ENCODE results near the gene E2F8.

Gene E2F8

DNA sequence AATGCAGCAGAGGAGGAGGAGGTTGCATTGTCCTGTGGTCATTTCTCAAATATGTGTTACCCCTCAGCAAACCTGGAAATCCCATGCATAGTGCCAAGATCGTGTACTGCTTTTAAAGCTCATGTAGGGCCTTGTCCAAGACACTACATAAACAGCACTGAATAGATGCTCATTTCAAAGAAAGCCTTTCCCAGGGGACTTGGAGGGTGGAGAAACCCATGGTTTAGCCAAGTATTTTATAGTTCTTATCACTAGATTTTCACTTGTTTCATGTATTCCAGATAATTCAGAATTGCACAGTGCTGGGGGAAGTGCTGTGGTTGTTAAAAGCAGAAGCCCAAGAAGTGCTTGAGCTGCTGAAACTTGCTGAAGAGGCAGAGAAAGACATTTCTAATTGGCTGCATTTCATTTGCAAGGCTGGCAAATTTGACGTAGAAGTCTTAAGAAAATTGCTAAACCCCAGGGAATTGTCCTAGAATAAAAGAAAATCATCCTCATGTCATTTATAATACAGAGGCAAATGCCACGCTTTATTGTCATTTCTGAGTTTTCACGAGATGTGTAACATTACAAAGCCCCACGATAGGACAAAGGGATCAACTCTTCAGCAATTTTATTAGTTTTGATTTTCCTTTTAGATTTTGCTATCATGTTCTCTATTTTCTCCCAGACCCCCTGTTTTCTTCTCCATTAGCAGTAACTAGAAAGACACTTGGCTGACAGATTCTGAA is 59.0 kb downstream of the E2F8 start:
- peak; percentile 31 for DNase-seq

GRCh38 chr11:19176629-19177186 is 64.0 kb downstream of the E2F8 start:
- no peak for DNase-seq
